KMS-11 (cell line): ENCODE data around the gene BRICD5.

Experiments
- H2AFZ ChIP-seq: fragments of 200-600 bp; sonication (generic); 2 replicates; pipeline ENCODE4 v1.6.1; 2016; ENCODE audit warnings: antibody characterized with exemption, mixed run types, low read depth
- H3K27ac ChIP-seq: fragments of 200-600 bp; sonication (generic); 2 replicates; pipeline ENCODE4 v1.6.1; 2016; ENCODE audit warnings: mild to moderate bottlenecking, mixed run types
- H3K27me3 ChIP-seq: fragments of 200-600 bp; sonication (generic); 2 replicates; pipeline ENCODE4 v1.6.1; 2017; ENCODE audit warnings: mild to moderate bottlenecking, low read depth, mixed run types, moderate library complexity; ENCODE audit not compliant: insufficient read depth
- H3K36me3 ChIP-seq: fragments of 200-600 bp; sonication (generic); 2 replicates; pipeline ENCODE4 v1.6.1; 2017; ENCODE audit warnings: mild to moderate bottlenecking, mixed run types; ENCODE audit not compliant: insufficient read depth
- H3K4me1 ChIP-seq: fragments of 200-600 bp; sonication (generic); 2 replicates; pipeline ENCODE4 v1.6.1; 2016; ENCODE audit warnings: mild to moderate bottlenecking, low read depth, mixed run types; ENCODE audit not compliant: poor library complexity, severe bottlenecking
- H3K4me2 ChIP-seq: fragments of 200-600 bp; sonication (generic); 2 replicates; pipeline ENCODE4 v1.7.0; 2016; ENCODE audit warnings: mild to moderate bottlenecking, mixed run types
- H3K4me3 ChIP-seq: fragments of 200-600 bp; sonication (generic); IDR thresholded peaks from 2 replicates; pipeline ENCODE4 v1.6.1; 2017; ENCODE audit warnings: low read depth, low read length, mixed read lengths; ENCODE audit not compliant: insufficient read depth
- H3K79me2 ChIP-seq: fragments of 200-600 bp; sonication (generic); 2 replicates; pipeline ENCODE4 v1.6.1; 2016; ENCODE audit warnings: low read depth, mixed run types; ENCODE audit not compliant: insufficient read depth
- H3K9ac ChIP-seq: fragments of 200-600 bp; sonication (generic); 2 replicates; pipeline ENCODE4 v1.6.1; 2016; ENCODE audit warnings: mild to moderate bottlenecking, mixed run types
- H4K20me1 ChIP-seq: fragments of 200-600 bp; sonication (generic); 2 replicates; pipeline ENCODE4 v1.6.1; 2016; ENCODE audit warnings: mild to moderate bottlenecking, mixed run types; ENCODE audit not compliant: insufficient read depth
- TF ChIP-seq, protein P1 (sequence below): fragments of 200-600 bp; sonication (generic); conservative IDR thresholded peaks from 2 replicates; pipeline ENCODE4 v1.6.1; 2017; ENCODE audit warnings: low read depth, mild to moderate bottlenecking, antibody characterized with exemption, low read length, moderate library complexity, mixed read lengths

Gene BRICD5

DNA sequence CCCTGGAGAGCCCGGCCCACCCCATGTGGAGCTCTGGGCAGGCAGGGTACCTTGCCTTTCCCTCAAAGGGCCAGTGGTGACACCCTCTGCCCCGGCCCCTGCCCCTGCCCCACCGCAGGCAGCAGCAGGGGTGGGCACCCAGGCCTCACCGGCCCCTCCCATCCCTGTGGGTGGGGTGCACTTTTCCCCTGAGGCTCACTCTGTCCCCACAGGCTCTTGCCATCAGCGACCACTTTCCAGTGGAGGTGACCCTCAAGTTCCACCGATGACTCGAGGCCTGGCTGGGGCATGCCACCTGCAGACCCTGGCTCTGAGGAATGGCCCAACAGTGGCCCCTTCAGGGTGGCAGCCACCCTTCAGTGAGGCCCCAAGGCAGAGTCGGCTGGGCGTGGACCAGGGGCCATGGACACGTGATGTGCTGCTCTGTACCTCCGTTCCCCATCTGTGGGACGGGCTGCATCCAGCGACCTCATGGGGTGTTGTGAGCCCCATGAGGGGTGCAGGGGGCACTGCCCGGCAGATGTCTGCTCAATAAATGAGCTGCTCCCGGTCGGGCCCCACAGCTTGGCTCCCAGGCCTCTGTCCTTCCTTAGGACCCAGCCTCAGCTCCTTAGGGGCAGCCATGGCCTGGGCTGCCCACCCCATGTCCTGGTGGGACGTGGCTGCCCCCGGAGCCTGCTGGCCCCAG is 27.6 kb upstream of the BRICD5 start:
- Histone ChIP-seq H3K36me3 (0 out of 2 replicates have a peak, but pooled peaks cover 4% of the 10 kb centered on the region), H3K27ac (no peak overlapping the region)

DNA sequence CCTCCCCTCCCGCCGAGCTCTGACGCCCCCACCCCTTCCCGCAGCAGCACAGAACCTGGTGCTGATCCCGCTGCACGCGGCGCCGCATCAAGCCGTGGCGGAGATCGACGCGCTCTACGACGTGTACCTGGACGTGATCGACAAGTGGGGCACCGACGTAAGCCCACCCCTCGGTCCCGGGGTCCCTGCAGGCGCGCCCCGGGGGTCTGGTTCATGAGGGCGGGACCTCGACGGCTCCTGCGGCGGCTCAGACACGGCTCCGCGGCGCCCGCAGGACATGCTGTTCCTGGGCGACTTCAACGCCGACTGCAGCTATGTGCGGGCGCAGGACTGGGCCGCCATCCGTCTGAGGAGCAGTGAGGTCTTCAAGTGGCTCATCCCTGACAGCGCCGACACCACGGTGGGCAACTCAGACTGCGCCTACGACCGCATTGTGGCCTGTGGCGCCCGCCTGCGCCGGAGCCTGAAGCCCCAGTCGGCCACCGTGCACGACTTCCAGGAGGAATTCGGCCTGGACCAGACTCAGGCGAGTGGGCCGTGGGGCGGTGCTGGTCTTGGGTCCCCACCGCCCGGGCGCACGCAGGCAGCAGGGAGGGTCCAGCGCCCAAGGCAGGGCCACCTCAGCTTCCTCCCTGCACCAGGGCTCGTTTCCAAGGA is 27.0 kb upstream of the BRICD5 start:
- Histone ChIP-seq H3K27me3 (no peaks in the 10 kb centered on the region), H3K4me2 (no peak overlapping the region), H3K79me2 (no peaks in the 10 kb centered on the region), H3K4me1 (no peaks in the 10 kb centered on the region), H3K27ac (no peak overlapping the region), H3K9ac (no peak overlapping the region), H2AFZ (no peak overlapping the region), H3K36me3 (0 out of 2 replicates have a peak, but pooled peaks cover 4% of the 10 kb centered on the region), H3K4me3 (no peak overlapping the region), H4K20me1 (no peaks in the 10 kb centered on the region)
- TF ChIP-seq, protein P1, sequence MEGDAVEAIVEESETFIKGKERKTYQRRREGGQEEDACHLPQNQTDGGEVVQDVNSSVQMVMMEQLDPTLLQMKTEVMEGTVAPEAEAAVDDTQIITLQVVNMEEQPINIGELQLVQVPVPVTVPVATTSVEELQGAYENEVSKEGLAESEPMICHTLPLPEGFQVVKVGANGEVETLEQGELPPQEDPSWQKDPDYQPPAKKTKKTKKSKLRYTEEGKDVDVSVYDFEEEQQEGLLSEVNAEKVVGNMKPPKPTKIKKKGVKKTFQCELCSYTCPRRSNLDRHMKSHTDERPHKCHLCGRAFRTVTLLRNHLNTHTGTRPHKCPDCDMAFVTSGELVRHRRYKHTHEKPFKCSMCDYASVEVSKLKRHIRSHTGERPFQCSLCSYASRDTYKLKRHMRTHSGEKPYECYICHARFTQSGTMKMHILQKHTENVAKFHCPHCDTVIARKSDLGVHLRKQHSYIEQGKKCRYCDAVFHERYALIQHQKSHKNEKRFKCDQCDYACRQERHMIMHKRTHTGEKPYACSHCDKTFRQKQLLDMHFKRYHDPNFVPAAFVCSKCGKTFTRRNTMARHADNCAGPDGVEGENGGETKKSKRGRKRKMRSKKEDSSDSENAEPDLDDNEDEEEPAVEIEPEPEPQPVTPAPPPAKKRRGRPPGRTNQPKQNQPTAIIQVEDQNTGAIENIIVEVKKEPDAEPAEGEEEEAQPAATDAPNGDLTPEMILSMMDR = no peak

More for the DNA sequence above, 27.6 kb upstream of the BRICD5 start:
- H2AFZ ChIP-seq = no peak overlapping the region
- no peaks in the 10 kb centered on the region for H3K4me1 ChIP-seq
- no peaks in the 10 kb centered on the region for H4K20me1 ChIP-seq
- no peaks in the 10 kb centered on the region for H3K27me3 ChIP-seq
- H3K79me2 ChIP-seq = no peaks in the 10 kb centered on the region
- no peak overlapping the region for H3K9ac ChIP-seq
- H3K4me2 ChIP-seq = no peak overlapping the region
- TF ChIP-seq, protein P1 = no peak
- no peak overlapping the region for H3K4me3 ChIP-seq

DNA sequence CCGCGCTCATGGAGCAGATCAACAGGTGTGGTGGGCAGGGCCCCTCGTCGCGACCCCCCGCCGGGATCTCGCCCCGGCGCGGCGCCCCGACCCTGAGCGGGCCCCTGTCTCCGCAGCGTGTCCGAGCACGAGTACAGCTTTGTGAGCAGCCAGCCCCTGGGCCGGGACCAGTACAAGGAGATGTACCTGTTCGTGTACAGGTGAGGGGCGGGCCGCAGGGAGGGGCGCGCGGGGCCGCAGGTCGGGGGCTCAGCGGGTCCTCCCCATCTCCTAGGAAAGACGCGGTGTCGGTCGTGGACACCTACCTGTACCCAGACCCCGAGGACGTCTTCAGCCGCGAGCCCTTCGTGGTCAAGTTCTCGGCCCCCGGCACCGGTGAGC is 26.4 kb upstream of the BRICD5 start:
- no peaks in the 10 kb centered on the region for H4K20me1 ChIP-seq
- no peak overlapping the region for H3K4me2 ChIP-seq
- no peak overlapping the region for H3K4me3 ChIP-seq
- H3K27me3 ChIP-seq = no peaks in the 10 kb centered on the region
- no peak overlapping the region for H2AFZ ChIP-seq
- no peak overlapping the region for H3K27ac ChIP-seq
- 0 out of 2 replicates have a peak, but pooled peaks cover 4% of the 10 kb centered on the region for H3K36me3 ChIP-seq
- no peaks in the 10 kb centered on the region for H3K4me1 ChIP-seq
- no peaks in the 10 kb centered on the region for H3K79me2 ChIP-seq
- TF ChIP-seq, protein P1 = no peak
- no peak overlapping the region for H3K9ac ChIP-seq

DNA sequence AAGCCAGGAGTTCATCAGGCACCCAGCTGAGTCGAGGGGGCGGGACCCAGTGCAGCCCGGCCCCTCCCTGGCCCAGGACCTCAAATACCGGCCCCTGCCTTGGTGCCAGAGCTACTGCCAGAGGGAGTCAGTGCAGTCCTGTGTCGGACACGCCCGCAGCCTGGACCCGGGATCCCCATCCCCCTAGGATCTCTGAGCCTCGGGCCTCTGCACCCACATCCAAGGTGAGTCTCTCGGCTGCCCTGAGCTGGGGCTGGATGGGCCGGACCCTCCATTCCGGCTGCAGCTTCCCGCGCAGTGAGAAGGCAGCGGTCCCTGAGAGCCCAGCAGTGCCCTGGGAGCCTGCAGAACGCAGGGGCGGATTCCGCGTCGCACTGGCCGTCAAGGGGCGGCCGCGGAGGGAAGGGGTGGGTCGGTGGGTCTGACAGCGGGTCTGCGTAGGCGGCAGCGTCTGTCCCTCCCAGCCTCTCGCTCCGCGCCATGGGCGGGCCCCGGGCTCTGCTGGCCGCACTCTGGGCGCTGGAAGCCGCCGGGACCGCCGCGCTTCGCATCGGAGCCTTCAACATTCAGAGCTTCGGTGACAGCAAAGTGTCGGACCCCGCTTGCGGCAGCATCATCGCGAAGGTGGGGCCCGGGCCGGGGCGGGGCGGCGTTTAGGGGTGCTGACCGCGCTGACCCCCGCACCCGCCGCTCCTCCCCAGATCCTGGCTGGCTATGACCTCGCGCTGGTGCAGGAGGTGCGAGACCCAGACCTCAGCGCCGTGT is 25.9 kb upstream of the BRICD5 start, which contains the start of gene DNASE1L2:
Gene DNASE1L2 (plus strand): TSS at position 108 of the 765 bp plus-strand sequence. CDS start 373 bp downstream, at position 481.
- H3K4me3 ChIP-seq = no peak within 1 kb of the TSS
- TF ChIP-seq, protein P1 = no peak
- 0 out of 2 replicates have a peak, but pooled peaks cover 4% of the 10 kb centered on the region for H3K36me3 ChIP-seq
- no peaks in the 10 kb centered on the region for H3K27me3 ChIP-seq
- H3K27ac ChIP-seq = no peak within 1 kb of the TSS
- no peaks in the 10 kb centered on the region for H4K20me1 ChIP-seq
- no peak within 1 kb of the TSS for H3K9ac ChIP-seq
- no peak within 1 kb of the TSS for H3K4me2 ChIP-seq
- no peaks in the 10 kb centered on the region for H3K79me2 ChIP-seq
- no peak within 1 kb of the TSS for H2AFZ ChIP-seq
- no peaks in the 10 kb centered on the region for H3K4me1 ChIP-seq
